GM23338 (cell line): ENCODE measurements around the gene ARID1B. TPM values are rescaled to one million over a fixed set of nuclear protein-coding genes. Genes with fewer than 3 reads are reported as not detected.

Source experiments
- ATAC-seq: fragments of 200-7000 bp; cut with Tn5 transposase; 3 replicates; pipeline ENCODE4 v1.9.1; 2020
- DNase-seq: peaks from one replicate; pipeline ENCODE4 v3.0.0-alpha.2; 2015; ENCODE audit warnings: low spot score
- H2AFZ ChIP-seq: fragments of 200-600 bp; sonication (generic); 2 replicates; pipeline ENCODE4 v1.8.0; 2016; ENCODE audit warnings: antibody characterized with exemption, mild to moderate bottlenecking, moderate library complexity
- H3F3A ChIP-seq: fragments of 200-600 bp; sonication (generic); replicated peaks from 2 replicates; pipeline ENCODE4 v1.8.0; 2017; ENCODE audit warnings: antibody characterized with exemption, mixed run types, low read depth
- H3K27ac ChIP-seq: fragments of 200-600 bp; sonication (generic); 2 replicates; pipeline ENCODE4 v1.6.1; 2016; ENCODE audit warnings: low read depth
- H3K27me3 ChIP-seq: fragments of 200-600 bp; sonication (generic); 2 replicates; pipeline ENCODE4 v1.8.0; 2016; ENCODE audit warnings: mild to moderate bottlenecking, mixed run types, moderate library complexity; ENCODE audit not compliant: insufficient read depth
- H3K36me3 ChIP-seq: fragments of 200-600 bp; sonication (generic); 2 replicates; pipeline ENCODE4 v1.8.0; 2016; ENCODE audit warnings: mild to moderate bottlenecking; ENCODE audit not compliant: insufficient read depth
- H3K4me1 ChIP-seq: fragments of 200-600 bp; sonication (generic); 2 replicates; pipeline ENCODE4 v1.8.0; 2016; ENCODE audit warnings: mild to moderate bottlenecking, moderate library complexity; ENCODE audit not compliant: insufficient read depth
- H3K4me2 ChIP-seq: fragments of 200-600 bp; sonication (generic); 2 replicates; pipeline ENCODE4 v1.7.1; 2017; ENCODE audit warnings: mixed run types
- H3K4me3 ChIP-seq: fragments of 200-600 bp; sonication (generic); 2 replicates; pipeline ENCODE4 v1.6.1; 2016; ENCODE audit warnings: mixed run types
- H3K79me2 ChIP-seq: fragments of 200-600 bp; sonication (generic); replicated peaks from 2 replicates; pipeline ENCODE4 v1.8.0; 2017; ENCODE audit warnings: mild to moderate bottlenecking; ENCODE audit not compliant: insufficient read depth
- H3K9me2 ChIP-seq: fragments of 200-600 bp; sonication (generic); 2 replicates; pipeline ENCODE4 v1.8.0; 2017; ENCODE audit not compliant: insufficient read depth
- H4K20me1 ChIP-seq: fragments of 200-600 bp; sonication (generic); replicated peaks from 2 replicates; pipeline ENCODE4 v1.8.0; 2017; ENCODE audit warnings: mild to moderate bottlenecking; ENCODE audit not compliant: insufficient read depth
- H3K27ac Mint-ChIP-seq: 2 replicates; pipeline ENCODE4 v1.8.0; 2020; ENCODE audit warnings: inconsistent platforms, mild to moderate bottlenecking, moderate library complexity, mixed read lengths
- H3K27me3 Mint-ChIP-seq: 3 replicates; pipeline ENCODE4 v1.8.0; 2022; ENCODE audit warnings: low read depth, mild to moderate bottlenecking, moderate library complexity, mixed read lengths, inconsistent platforms; ENCODE audit not compliant: insufficient read depth, poor library complexity
- H3K36me3 Mint-ChIP-seq: 3 replicates; pipeline ENCODE4 v1.8.0; 2021; ENCODE audit warnings: low read depth, mild to moderate bottlenecking, inconsistent platforms, moderate library complexity, mixed read lengths
- H3K4me1 Mint-ChIP-seq: 3 replicates; pipeline ENCODE4 v1.8.0; 2020; ENCODE audit warnings: mild to moderate bottlenecking, inconsistent platforms, mixed read lengths
- H3K4me3 Mint-ChIP-seq: 3 replicates; pipeline ENCODE4 v1.8.0; 2021; ENCODE audit warnings: moderate library complexity, mild to moderate bottlenecking, inconsistent platforms, mixed read lengths
- H3K9me3 Mint-ChIP-seq: 3 replicates; pipeline ENCODE4 v1.8.0; 2020; ENCODE audit warnings: moderate library complexity, mild to moderate bottlenecking, inconsistent platforms, mixed read lengths
- CREB1 ChIP-seq: fragments of 250-450 bp; sonication (Bioruptor Pico); IDR thresholded peaks from 2 replicates; pipeline ENCODE4 v1.5.0; 2020; ENCODE audit warnings: low read depth, mild to moderate bottlenecking, moderate library complexity
- CTCF ChIP-seq, 2 experiments: fragments of 200-600 bp in 1 of 2; sonication (generic) in 1 of 2; conservative IDR thresholded peaks; 2 replicates each; pipeline versions ENCODE4 v1.5.1 to v1.6.1; 2016 to 2017; ENCODE audit warnings: antibody characterized with exemption in 2 of 2, low read depth in 2 of 2, mild to moderate bottlenecking in 2 of 2, moderate library complexity in 1 of 2
- ETS1 ChIP-seq: IDR thresholded peaks from 2 replicates; pipeline ENCODE4 v1.6.1; 2016; ENCODE audit warnings: antibody characterized with exemption
- EZH2 ChIP-seq: fragments of 200-600 bp; sonication (generic); IDR thresholded peaks from one replicate; pipeline ENCODE4 v1.8.0; 2017; ENCODE audit warnings: antibody characterized with exemption, mild to moderate bottlenecking, low read depth; ENCODE audit not compliant: unreplicated experiment
- EZH2phosphoT487 ChIP-seq: fragments of 200-600 bp; sonication (generic); IDR thresholded peaks from one replicate; pipeline ENCODE4 v1.8.1; 2018; ENCODE audit warnings: antibody characterized with exemption; ENCODE audit not compliant: unreplicated experiment
- JUNB ChIP-seq: IDR thresholded peaks from one replicate; pipeline ENCODE4 v1.6.1; 2016; ENCODE audit warnings: antibody characterized with exemption; ENCODE audit not compliant: unreplicated experiment
- NANOG ChIP-seq: IDR thresholded peaks from 2 replicates; pipeline ENCODE4 v1.6.1; 2016; ENCODE audit warnings: antibody characterized with exemption, borderline replicate concordance
- POLR2AphosphoS5 ChIP-seq: IDR thresholded peaks from 2 replicates; pipeline ENCODE4 v1.6.1; 2016; ENCODE audit warnings: antibody characterized with exemption, low read depth
- REST ChIP-seq: IDR thresholded peaks from one replicate; pipeline ENCODE4 v1.6.1; 2018; ENCODE audit warnings: antibody characterized with exemption; ENCODE audit not compliant: unreplicated experiment
- STAT1 ChIP-seq: IDR thresholded peaks from one replicate; pipeline ENCODE4 v1.6.1; 2016; ENCODE audit warnings: antibody characterized with exemption; ENCODE audit not compliant: unreplicated experiment
- ZNF114 ChIP-seq: fragments of 250-450 bp; sonication (Bioruptor Pico); IDR thresholded peaks from 2 replicates; pipeline ENCODE4 v1.5.0; 2020; ENCODE audit warnings: mild to moderate bottlenecking, moderate library complexity
- ZNF331 ChIP-seq: fragments of 250-450 bp; sonication (Bioruptor Pico); IDR thresholded peaks from 2 replicates; pipeline ENCODE4 v1.5.0; 2020; ENCODE audit warnings: low read depth, mild to moderate bottlenecking, moderate library complexity
- ZNF462 ChIP-seq: fragments of 250-450 bp; sonication (Bioruptor Pico); IDR thresholded peaks from 2 replicates; pipeline ENCODE4 v1.5.0; 2020; ENCODE audit warnings: mild to moderate bottlenecking, moderate library complexity
- polyA plus RNA-seq: library from polyadenylated mRNA; unstranded; fragments of >200 nt; fragmentation: Nextera tagmentation; extraction: Ambion mirVana; gene quantifications from 2 replicates; pipeline ENCODE4 v1.2.1, GENCODE V29; 2016
- total RNA-seq: library from RNA; depleted of rRNA; stranded (reverse); fragments of >200 nt; shearing (Covaris generic); gene quantifications from 2 replicates; pipeline ENCODE4 v1.2.3, GENCODE V29; 2014

The ARID1B gene
- total and polyA plus RNA-seq, 2 experiments from 2014 or later, result 59.3 to 72.2 TPM

- H4K20me1 ChIP-seq, result peaks cover 30% of the 10 kb centered on the region
- ATAC-seq, result no peak
Measured at GRCh38 chr6:156864557-156864956, 87.4 kb downstream of the ARID1B start.

More at GRCh38 chr6:156864557-156864956, 87.4 kb downstream of the ARID1B start:
- Histone ChIP-seq H3K4me3 (no peak overlapping the region), H3K36me3 (no peaks in the 10 kb centered on the region), H2AFZ (no peak overlapping the region), H3F3A (no peaks in the 10 kb centered on the region), H3K27ac (no peak overlapping the region), H3K9me2 (peaks cover 6% of the 10 kb centered on the region), H3K27me3 (no peaks in the 10 kb centered on the region), H3K4me2 (no peak overlapping the region), H3K79me2 (peaks cover 100% of the 10 kb centered on the region), H3K4me1 (peaks cover 54% of the 10 kb centered on the region)
- TF ChIP-seq POLR2AphosphoS5, result no peak
- no peak for TF ChIP-seq ZNF462 (CRISPR knock-in tag)
- no peak for TF ChIP-seq EZH2phosphoT487
- TF ChIP-seq STAT1, result no peak
- no peak for TF ChIP-seq REST
- no peak for TF ChIP-seq ETS1
- TF ChIP-seq ZNF331 (CRISPR knock-in tag), result no peak
- no peak for TF ChIP-seq JUNB
- TF ChIP-seq CREB1 (CRISPR knock-in tag), result no peak
- TF ChIP-seq ZNF114, result no peak
- TF ChIP-seq EZH2, result no peak
- TF ChIP-seq NANOG, result no peak
- no peak for TF ChIP-seq CTCF (conservative IDR thresholded peaks at IDR 0.05; ENCODE audit: low read depth in 2 of 2)
- Mint-ChIP-seq H3K36me3 (no peaks in the 10 kb centered on the region; the same call in 2 of the 3 replicates), H3K27me3 (peaks cover 15% of the 10 kb centered on the region), H3K27ac (no peak overlapping the region), H3K4me3 (no peak overlapping the region), H3K9me3 (no peaks in the 10 kb centered on the region; the same call in 2 of the 3 replicates), H3K4me1 (peaks cover 82% of the 10 kb centered on the region)
- DNase-seq, result no peak
